RWPE2 (cell line): Measurements from ENCODE around the gene P2RX3.
A peak's percentile ranks its signal among the peaks of the same experiment; 100 is the strongest.
"Not testable (repeated sequence)": the region's sequence is repeated elsewhere in the genome, so short reads cannot be mapped to it uniquely, and the experiment has no call there.

Experiments
- ATAC-seq: fragments of 200-7000 bp; cut with Tn5 transposase; 3 replicates; pipeline ENCODE4 v1.9.1; 2021; ENCODE audit warnings: low read depth
- DNase-seq: peaks from one replicate; pipeline ENCODE4 v3.0.0-alpha.2; 2020; ENCODE audit warnings: low spot score
- H3K27ac ChIP-seq: fragments of 450-650 bp; 2 replicates; pipeline ENCODE4 v1.5.1; 2017; ENCODE audit warnings: mild to moderate bottlenecking; ENCODE audit not compliant: poor library complexity, severe bottlenecking
- H3K27me3 ChIP-seq: fragments of 250-450 bp; sonication (Bioruptor Pico); 2 replicates; pipeline ENCODE4 v1.5.1; 2021; ENCODE audit warnings: mild to moderate bottlenecking, moderate library complexity; ENCODE audit not compliant: insufficient read depth, poor library complexity, severe bottlenecking
- H3K36me3 ChIP-seq: fragments of 250-450 bp; sonication (Bioruptor Pico); 2 replicates; pipeline ENCODE4 v1.5.1; 2020; ENCODE audit warnings: low read depth, mild to moderate bottlenecking, moderate library complexity
- H3K4me1 ChIP-seq: fragments of 250-450 bp; sonication (Bioruptor Pico); 2 replicates; pipeline ENCODE4 v1.5.1; 2021; ENCODE audit warnings: mild to moderate bottlenecking, moderate library complexity; ENCODE audit not compliant: insufficient read depth, poor library complexity, severe bottlenecking
- H3K4me3 ChIP-seq: fragments of 250-450 bp; sonication (Bioruptor Pico); 2 replicates; pipeline ENCODE4 v1.5.1; 2021; ENCODE audit warnings: mild to moderate bottlenecking, moderate library complexity; ENCODE audit not compliant: severe bottlenecking
- H3K9me3 ChIP-seq: fragments of 250-450 bp; sonication (Bioruptor Pico); 2 replicates; pipeline ENCODE4 v1.5.1; 2021; ENCODE audit warnings: mild to moderate bottlenecking, moderate library complexity; ENCODE audit not compliant: severe bottlenecking
- CTCF ChIP-seq: fragments of 450-650 bp; IDR thresholded peaks from one replicate; pipeline ENCODE4 v1.5.1; 2017; ENCODE audit warnings: mild to moderate bottlenecking, moderate library complexity; ENCODE audit not compliant: poor library complexity, severe bottlenecking

The P2RX3 gene

GRCh38 chr11:57332694-57333440 lies 5.3 kb upstream of the P2RX3 start:
- DNase-seq (no peak), ATAC-seq (no peak)
- Histone ChIP-seq H3K36me3 (peaks cover 71% of the 10 kb centered on the region), H3K4me1 (peaks cover 14% of the 10 kb centered on the region), H3K27me3 (no peaks in the 10 kb centered on the region), H3K27ac (no peak overlapping the region), H3K9me3 (no peaks in the 10 kb centered on the region), H3K4me3 (no peak overlapping the region)
- no peak for TF ChIP-seq CTCF

- ATAC-seq (no peak), DNase-seq (no peak)
- peaks cover 14% of the 10 kb centered on the region for H3K4me1 ChIP-seq
- no peaks in the 10 kb centered on the region for H3K9me3 ChIP-seq
- peaks cover 50% of the 10 kb centered on the region for H3K36me3 ChIP-seq
- peak overlapping the region; percentile 61 for H3K27ac ChIP-seq
- H3K27me3 ChIP-seq: no peaks in the 10 kb centered on the region
- peak overlapping the region; percentile 77 for H3K4me3 ChIP-seq
- TF ChIP-seq CTCF: no peak
These were observed 3.2 kb upstream of the P2RX3 start for GRCh38 chr11:57335023-57335342.

- Histone ChIP-seq H3K9me3 (no peaks in the 10 kb centered on the region), H3K4me3 (peak within 1 kb of the TSS; percentile 77), H3K4me1 (peaks cover 14% of the 10 kb centered on the region), H3K27me3 (no peaks in the 10 kb centered on the region), H3K36me3 (peaks cover 45% of the 10 kb centered on the region), H3K27ac (peak within 1 kb of the TSS; percentile 61)
- ATAC-seq (peak; percentile 99), DNase-seq (peak; percentile 88)
- TF ChIP-seq CTCF: peak; percentile 20
These were observed 2.6 kb upstream of the P2RX3 start, which contains the start of gene SSRP1 for GRCh38 chr11:57335343-57336110. Gene SSRP1, minus strand, starts transcription at chr11:57335892. Its CDS starts 771 bp downstream, at chr11:57335121.

GRCh38 chr11:57336111-57336666 lies 2.0 kb upstream of the P2RX3 start:
- Histone ChIP-seq H3K4me1 (peaks cover 14% of the 10 kb centered on the region), H3K27me3 (no peaks in the 10 kb centered on the region), H3K36me3 (peaks cover 38% of the 10 kb centered on the region), H3K4me3 (peak overlapping the region; percentile 77), H3K9me3 (no peaks in the 10 kb centered on the region), H3K27ac (peak overlapping the region; percentile 61)
- DNase-seq (no peak), ATAC-seq (no peak)
- TF ChIP-seq CTCF: peak; percentile 10

- H3K36me3 ChIP-seq: peaks cover 32% of the 10 kb centered on the region
- not testable (repeated sequence) for H3K4me3 ChIP-seq, H3K9me3 ChIP-seq, H3K27ac ChIP-seq, ATAC-seq, H3K27me3 ChIP-seq, DNase-seq
- peaks cover 14% of the 10 kb centered on the region for H3K4me1 ChIP-seq
These were observed 1.3 kb upstream of the P2RX3 start for GRCh38 chr11:57336856-57337255.
